ENCODE results near the gene MAU2. TPM values are rescaled to one million over a fixed set of nuclear protein-coding genes. Genes with fewer than 3 reads are reported as not detected.

MAU2 gene
- total and polyA plus RNA-seq, 2 donors (not counting 1 experiment from before 2014, with no cell fraction given), result 11.1 to 29.4 TPM

GRCh38 chr19:19385131-19385895, 64.7 kb downstream of the MAU2 start:
- H3K27ac ChIP-seq (ENCODE audit: insufficient read depth, low read length), result peak overlapping the region; percentile 87
- peak; percentile 100 for DNase-seq (ENCODE audit: low read depth in 2 of 2)
- H3K79me2 ChIP-seq (ENCODE audit: control insufficient read depth, insufficient read depth, low read length), result peaks cover 21% of the 10 kb centered on the region
- H3K4me2 ChIP-seq (ENCODE audit: extremely low read depth, insufficient read depth, low read length), result peak overlapping the region; percentile 84
- H3K9ac ChIP-seq (ENCODE audit: insufficient read depth, low read length), result peak overlapping the region; percentile 90
- H3K4me1 ChIP-seq (ENCODE audit: control insufficient read depth, extremely low read depth, insufficient read depth, low read length), result peaks cover 6% of the 10 kb centered on the region
- peak overlapping the region; percentile 40 for H2AFZ ChIP-seq (ENCODE audit: low read length)
- peak overlapping the region; percentile 51 to 89 (median 71) for H3K4me3 ChIP-seq (replicated peaks in 1 of 4; ENCODE audit: control extremely low read depth in 1 of 4, insufficient read depth in 1 of 4, low read depth in 3 of 4, low read length in 4 of 4)
- TF ChIP-seq CTCF (conservative IDR thresholded peaks at IDR 0.05 in 1 of 2, IDR thresholded peaks at IDR 0.05 in 1 of 2; ENCODE audit: low read depth in 1 of 2, low read length in 2 of 2) (peak in 1 of 2 donors; percentile 8), EZH2 (IDR thresholded peaks at IDR 0.05; ENCODE audit: low read length, missing control alignments) (no peak)
- H3K36me3 ChIP-seq (ENCODE audit: control insufficient read depth, insufficient read depth, low read length), result no peaks in the 10 kb centered on the region
- H3K27me3 ChIP-seq (ENCODE audit: control insufficient read depth, insufficient read depth, low read length), result no peaks in the 10 kb centered on the region
- no peaks in the 10 kb centered on the region for H3K9me3 ChIP-seq (ENCODE audit: control insufficient read depth, insufficient read depth, low read depth, low read length)
- H4K20me1 ChIP-seq (ENCODE audit: control insufficient read depth, extremely low read depth, insufficient read depth, low read length), result no peaks in the 10 kb centered on the region

- Histone ChIP-seq H3K79me2 (ENCODE audit: control insufficient read depth, insufficient read depth, low read length) (peaks cover 25% of the 10 kb centered on the region), H3K9ac (ENCODE audit: insufficient read depth, low read length) (peak overlapping the region; percentile 90), H3K4me3 (replicated peaks in 1 of 4; ENCODE audit: control extremely low read depth in 1 of 4, insufficient read depth in 1 of 4, low read depth in 3 of 4, low read length in 4 of 4) (peak overlapping the region; percentile 73 to 93 (median 87)), H3K9me3 (ENCODE audit: control insufficient read depth, insufficient read depth, low read depth, low read length) (no peaks in the 10 kb centered on the region), H3K27ac (ENCODE audit: insufficient read depth, low read length) (peak overlapping the region; percentile 87), H3K4me1 (ENCODE audit: control insufficient read depth, extremely low read depth, insufficient read depth, low read length) (peaks cover 6% of the 10 kb centered on the region), H4K20me1 (ENCODE audit: control insufficient read depth, extremely low read depth, insufficient read depth, low read length) (no peaks in the 10 kb centered on the region), H3K4me2 (ENCODE audit: extremely low read depth, insufficient read depth, low read length) (peak overlapping the region; percentile 86), H3K27me3 (ENCODE audit: control insufficient read depth, insufficient read depth, low read length) (no peaks in the 10 kb centered on the region), H2AFZ (ENCODE audit: low read length) (peak overlapping the region; percentile 17), H3K36me3 (ENCODE audit: control insufficient read depth, insufficient read depth, low read length) (no peaks in the 10 kb centered on the region)
- peak in 1 of 2 donors; percentile 42 for DNase-seq (ENCODE audit: low read depth in 2 of 2)
- peak; percentile 27 to 29 for TF ChIP-seq CTCF (conservative IDR thresholded peaks at IDR 0.05 in 1 of 2, IDR thresholded peaks at IDR 0.05 in 1 of 2; ENCODE audit: low read depth in 1 of 2, low read length in 2 of 2)
- no peak for TF ChIP-seq EZH2 (IDR thresholded peaks at IDR 0.05; ENCODE audit: low read length, missing control alignments)
These were observed 65.6 kb downstream of the MAU2 start for GRCh38 chr19:19385896-19386869.

- peak overlapping the region; percentile 86 for H3K4me2 ChIP-seq (ENCODE audit: extremely low read depth, insufficient read depth, low read length)
- H4K20me1 ChIP-seq (ENCODE audit: control insufficient read depth, extremely low read depth, insufficient read depth, low read length), result no peaks in the 10 kb centered on the region
- peaks cover 6% of the 10 kb centered on the region for H3K4me1 ChIP-seq (ENCODE audit: control insufficient read depth, extremely low read depth, insufficient read depth, low read length)
- no peaks in the 10 kb centered on the region for H3K36me3 ChIP-seq (ENCODE audit: control insufficient read depth, insufficient read depth, low read length)
- DNase-seq (ENCODE audit: low read depth in 2 of 2), result no peak
- H3K4me3 ChIP-seq (replicated peaks in 1 of 4; ENCODE audit: control extremely low read depth in 1 of 4, insufficient read depth in 1 of 4, low read depth in 3 of 4, low read length in 4 of 4), result peak overlapping the region in 3 of 4 experiments; percentile 85 to 93 (median 89)
- H3K79me2 ChIP-seq (ENCODE audit: control insufficient read depth, insufficient read depth, low read length), result peaks cover 28% of the 10 kb centered on the region
- TF ChIP-seq EZH2 (IDR thresholded peaks at IDR 0.05; ENCODE audit: low read length, missing control alignments), result no peak
- no peak for TF ChIP-seq CTCF (conservative IDR thresholded peaks at IDR 0.05 in 1 of 2, IDR thresholded peaks at IDR 0.05 in 1 of 2; ENCODE audit: low read depth in 1 of 2, low read length in 2 of 2)
- H2AFZ ChIP-seq (ENCODE audit: low read length), result no peak overlapping the region
- H3K9ac ChIP-seq (ENCODE audit: insufficient read depth, low read length), result peak overlapping the region; percentile 90
- H3K27ac ChIP-seq (ENCODE audit: insufficient read depth, low read length), result peak overlapping the region; percentile 87
- no peaks in the 10 kb centered on the region for H3K9me3 ChIP-seq (ENCODE audit: control insufficient read depth, insufficient read depth, low read depth, low read length)
- H3K27me3 ChIP-seq (ENCODE audit: control insufficient read depth, insufficient read depth, low read length), result no peaks in the 10 kb centered on the region
These were observed 66.5 kb downstream of the MAU2 start for GRCh38 chr19:19387108-19387507.
